ENCODE measurements around the gene PDZD2. TPM values are rescaled to one million over a fixed set of nuclear protein-coding genes. Genes with fewer than 3 reads are reported as not detected.

PDZD2 gene
- total and polyA plus RNA-seq, 4 experiments from 2014 or later, result 0.07 to 1.1 (median 0.68) TPM

GRCh38 chr5:31863991-31864411 is 225.1 kb downstream of the PDZD2 start:
- intact Hi-C loops (cut with micrococcal nuclease), result no loop called here
- DNase-seq, result no peak
- Histone ChIP-seq H3K36me3 (ENCODE audit: insufficient read depth, low read length) (no peaks in the 10 kb centered on the region), H3K4me3 (ENCODE audit: low read length in 2 of 2) (no peak overlapping the region), H3K4me1 (ENCODE audit: insufficient read depth, low read length) (no peaks in the 10 kb centered on the region), H3K27ac (ENCODE audit: low read depth, low read length) (no peak overlapping the region), H3K9me3 (ENCODE audit: control insufficient read depth in 1 of 2, low read length in 2 of 2) (peaks cover 0 to 4% of the 10 kb centered on the region in 2 donors), H3K27me3 (ENCODE audit: insufficient read depth, low read length) (no peaks in the 10 kb centered on the region)
- Mint-ChIP-seq H3K4me1 (peaks cover 0 to 5% (median under 1%) of the 10 kb centered on the region in 4 donors), H3K27ac (no peak overlapping the region), H3K4me3 (no peak overlapping the region), H3K27me3 (peaks cover 11 to 14% of the 10 kb centered on the region in 2 donors), H3K36me3 (peaks cover 2 to 7% of the 10 kb centered on the region in 2 donors), H3K9me3 (peaks cover 0 to 28% (median 22%) of the 10 kb centered on the region in 8 donors)
- ChIA-PET CTCF (ENCODE audit: partially characterized antibody) (no interaction called here), POLR2A (ENCODE audit: partially characterized antibody) (no interaction called here)

- Histone ChIP-seq H3K27ac (ENCODE audit: low read depth, low read length) (no peak overlapping the region), H3K9me3 (ENCODE audit: control insufficient read depth in 1 of 2, low read length in 2 of 2) (no peaks in the 10 kb centered on the region), H3K27me3 (ENCODE audit: insufficient read depth, low read length) (no peaks in the 10 kb centered on the region), H3K4me1 (ENCODE audit: insufficient read depth, low read length) (no peaks in the 10 kb centered on the region), H3K36me3 (ENCODE audit: insufficient read depth, low read length) (no peaks in the 10 kb centered on the region), H3K4me3 (ENCODE audit: low read length in 2 of 2) (no peak overlapping the region)
- peak overlapping the region in 6 of 8 donors; percentile 30 to 65 (median 45) for H3K4me3 Mint-ChIP-seq
- no peak for DNase-seq
- peaks cover 0 to 4% (median under 1%) of the 10 kb centered on the region in 4 donors for H3K4me1 Mint-ChIP-seq
- H3K27ac Mint-ChIP-seq, result peak overlapping the region in 4 of 7 donors; percentile 68 to 93 (median 71)
- H3K27me3 Mint-ChIP-seq, result peaks cover 6 to 16% of the 10 kb centered on the region in 2 donors
- ChIA-PET CTCF (ENCODE audit: partially characterized antibody) (interaction anchor here (0.7 to 1.1 kb wide), 2 partner anchors 13 to 18 kb away, joined by 4 read pairs; no protein-coding TSS in a partner anchor), POLR2A (ENCODE audit: partially characterized antibody) (no interaction called here)
- peaks cover 0 to 7% (median 3%) of the 10 kb centered on the region in 8 donors for H3K9me3 Mint-ChIP-seq
- intact Hi-C loops (cut with micrococcal nuclease), result no loop called here
- H3K36me3 Mint-ChIP-seq, result no peaks in the 10 kb centered on the region
These were observed 227.2 kb downstream of the PDZD2 start for GRCh38 chr5:31866166-31866565.

- intact Hi-C loops (cut with micrococcal nuclease), result no loop called here
- peak overlapping the region in 1 of 7 donors; percentile 35 for H3K27ac Mint-ChIP-seq
These were observed 228.3 kb downstream of the PDZD2 start for GRCh38 chr5:31867219-31867618.

GRCh38 chr5:31880449-31880848 is 241.5 kb downstream of the PDZD2 start:
- Histone ChIP-seq H3K4me1 (ENCODE audit: insufficient read depth, low read length) (no peaks in the 10 kb centered on the region), H3K4me3 (ENCODE audit: low read length in 2 of 2) (no peak overlapping the region), H3K27me3 (ENCODE audit: insufficient read depth, low read length) (no peaks in the 10 kb centered on the region), H3K27ac (ENCODE audit: low read depth, low read length) (no peak overlapping the region), H3K9me3 (ENCODE audit: control insufficient read depth in 1 of 2, low read length in 2 of 2) (no peaks in the 10 kb centered on the region), H3K36me3 (ENCODE audit: insufficient read depth, low read length) (no peaks in the 10 kb centered on the region)
- no peaks in the 10 kb centered on the region for H3K9me3 Mint-ChIP-seq
- H3K27ac Mint-ChIP-seq, result no peak overlapping the region
- CTCF ChIA-PET (ENCODE audit: partially characterized antibody), result interaction anchor here (1.1 kb wide), 1 partner anchor 213 kb away, joined by 3 read pairs; no protein-coding TSS in a partner anchor
- no peak for DNase-seq
- no peak overlapping the region for H3K4me3 Mint-ChIP-seq
- intact Hi-C loops (cut with micrococcal nuclease), result no loop called here
- POLR2A ChIA-PET (ENCODE audit: partially characterized antibody), result no interaction called here
- H3K36me3 Mint-ChIP-seq, result no peaks in the 10 kb centered on the region
- peaks cover 0 to 4% of the 10 kb centered on the region in 2 donors for H3K27me3 Mint-ChIP-seq
- H3K4me1 Mint-ChIP-seq, result no peaks in the 10 kb centered on the region

More at GRCh38 chr5:31867219-31867618, 228.3 kb downstream of the PDZD2 start:
- H3K9me3 ChIP-seq (ENCODE audit: control insufficient read depth in 1 of 2, low read length in 2 of 2), result no peaks in the 10 kb centered on the region
- Mint-ChIP-seq H3K9me3 (peaks cover 0 to 4% (median 0%) of the 10 kb centered on the region in 8 donors), H3K4me3 (peak overlapping the region in 3 of 8 donors; percentile 26 to 28 (median 27)), H3K27me3 (peaks cover 6 to 16% of the 10 kb centered on the region in 2 donors), H3K4me1 (peaks cover 0 to 2% (median 0%) of the 10 kb centered on the region in 4 donors), H3K36me3 (no peaks in the 10 kb centered on the region)
- peak in 1 of 5 donors; percentile 9 for DNase-seq
- no peaks in the 10 kb centered on the region for H3K27me3 ChIP-seq (ENCODE audit: insufficient read depth, low read length)
- no peaks in the 10 kb centered on the region for H3K4me1 ChIP-seq (ENCODE audit: insufficient read depth, low read length)
- ChIA-PET CTCF (ENCODE audit: partially characterized antibody) (no interaction called here), POLR2A (ENCODE audit: partially characterized antibody) (no interaction called here)
- no peaks in the 10 kb centered on the region for H3K36me3 ChIP-seq (ENCODE audit: insufficient read depth, low read length)
- no peak overlapping the region for H3K4me3 ChIP-seq (ENCODE audit: low read length in 2 of 2)
- no peak overlapping the region for H3K27ac ChIP-seq (ENCODE audit: low read depth, low read length)

GRCh38 chr5:31884896-31885295 is 246.0 kb downstream of the PDZD2 start:
- Histone ChIP-seq H3K36me3 (ENCODE audit: insufficient read depth, low read length) (no peaks in the 10 kb centered on the region), H3K4me1 (ENCODE audit: insufficient read depth, low read length) (no peaks in the 10 kb centered on the region), H3K9me3 (ENCODE audit: control insufficient read depth in 1 of 2, low read length in 2 of 2) (no peaks in the 10 kb centered on the region), H3K4me3 (ENCODE audit: low read length in 2 of 2) (no peak overlapping the region), H3K27me3 (ENCODE audit: insufficient read depth, low read length) (no peaks in the 10 kb centered on the region), H3K27ac (ENCODE audit: low read depth, low read length) (no peak overlapping the region)
- no peaks in the 10 kb centered on the region for H3K4me1 Mint-ChIP-seq
- H3K9me3 Mint-ChIP-seq, result peaks cover 0 to 2% (median 0%) of the 10 kb centered on the region in 8 donors
- no peak overlapping the region for H3K4me3 Mint-ChIP-seq
- DNase-seq, result no peak
- CTCF ChIA-PET (ENCODE audit: partially characterized antibody), result no interaction called here
- H3K36me3 Mint-ChIP-seq, result no peaks in the 10 kb centered on the region
- H3K27me3 Mint-ChIP-seq, result peaks cover 0 to 11% of the 10 kb centered on the region in 2 donors
- POLR2A ChIA-PET (ENCODE audit: partially characterized antibody), result no interaction called here
- no peak overlapping the region for H3K27ac Mint-ChIP-seq
- intact Hi-C loops (cut with micrococcal nuclease), result no loop called here

- no peak for DNase-seq
- Mint-ChIP-seq H3K4me1 (no peaks in the 10 kb centered on the region), H3K27ac (no peak overlapping the region), H3K27me3 (peaks cover 0 to 11% of the 10 kb centered on the region in 2 donors), H3K9me3 (peaks cover 0 to 2% (median 0%) of the 10 kb centered on the region in 8 donors), H3K4me3 (no peak overlapping the region), H3K36me3 (no peaks in the 10 kb centered on the region)
- H3K4me3 ChIP-seq (ENCODE audit: low read length in 2 of 2), result no peak overlapping the region
- ChIA-PET POLR2A (ENCODE audit: partially characterized antibody) (no interaction called here), CTCF (ENCODE audit: partially characterized antibody) (no interaction called here)
- no peaks in the 10 kb centered on the region for H3K27me3 ChIP-seq (ENCODE audit: insufficient read depth, low read length)
- H3K27ac ChIP-seq (ENCODE audit: low read depth, low read length), result no peak overlapping the region
- no peaks in the 10 kb centered on the region for H3K4me1 ChIP-seq (ENCODE audit: insufficient read depth, low read length)
- no peaks in the 10 kb centered on the region for H3K9me3 ChIP-seq (ENCODE audit: control insufficient read depth in 1 of 2, low read length in 2 of 2)
- no peaks in the 10 kb centered on the region for H3K36me3 ChIP-seq (ENCODE audit: insufficient read depth, low read length)
- intact Hi-C loops (cut with micrococcal nuclease), result no loop called here
These were observed 247.3 kb downstream of the PDZD2 start for GRCh38 chr5:31886206-31886605.

GRCh38 chr5:31887556-31887955 is 248.6 kb downstream of the PDZD2 start:
- Histone ChIP-seq H3K4me1 (ENCODE audit: insufficient read depth, low read length) (no peaks in the 10 kb centered on the region), H3K4me3 (ENCODE audit: low read length in 2 of 2) (no peak overlapping the region), H3K27me3 (ENCODE audit: insufficient read depth, low read length) (no peaks in the 10 kb centered on the region), H3K9me3 (ENCODE audit: control insufficient read depth in 1 of 2, low read length in 2 of 2) (no peaks in the 10 kb centered on the region), H3K36me3 (ENCODE audit: insufficient read depth, low read length) (no peaks in the 10 kb centered on the region), H3K27ac (ENCODE audit: low read depth, low read length) (no peak overlapping the region)
- intact Hi-C loops (cut with micrococcal nuclease), result no loop called here
- peaks cover 0 to 11% of the 10 kb centered on the region in 2 donors for H3K27me3 Mint-ChIP-seq
- CTCF ChIA-PET (ENCODE audit: partially characterized antibody), result no interaction called here
- H3K36me3 Mint-ChIP-seq, result no peaks in the 10 kb centered on the region
- H3K4me3 Mint-ChIP-seq, result no peak overlapping the region
- H3K4me1 Mint-ChIP-seq, result no peaks in the 10 kb centered on the region
- POLR2A ChIA-PET (ENCODE audit: partially characterized antibody), result no interaction called here
- H3K9me3 Mint-ChIP-seq, result peaks cover 0 to 3% (median 0%) of the 10 kb centered on the region in 8 donors
- H3K27ac Mint-ChIP-seq, result no peak overlapping the region
- no peak for DNase-seq
